B cell (primary cell): ENCODE measurements around the gene SLC29A3. TPM values are rescaled to one million over a fixed set of nuclear protein-coding genes. Genes with fewer than 3 reads are reported as not detected.

ENCODE experiments used
- ATAC-seq: fragments of 200-7000 bp; cut with Tn5 transposase; one replicate; pipeline ENCODE4 v1.10.0; 2021; ENCODE audit warnings: low read depth, mild to moderate bottlenecking, moderate number of reproducible peaks, moderate library complexity
- CTCF ChIA-PET: fragments of 350-600 bp; sonication (Branson Sonifier 250); formaldehyde crosslinking; loops from one replicate; lab custom pipeline; 2021; ENCODE audit warnings: antibody characterized with exemption, inconsistent platforms; lab: Charles Lee
- POLR2A ChIA-PET: fragments of 350-600 bp; sonication (Branson Sonifier 250); formaldehyde crosslinking; loops from one replicate; lab custom pipeline; 2021; ENCODE audit warnings: antibody characterized with exemption; lab: Charles Lee
- DNase-seq: peaks from one replicate; pipeline ENCODE4 v3.0.0; 2013
- H2AFZ ChIP-seq: 2 replicates; pipeline ENCODE4 v1.6.1; 2012; ENCODE audit warnings: mild to moderate bottlenecking, low read depth, low read length; ENCODE audit not compliant: insufficient read depth, poor library complexity, severe bottlenecking
- H3K27ac ChIP-seq, 2 donors: 1 replicate in 1 of 2; 2 replicates in 1 of 2; pipeline ENCODE4 v1.5.1; 2012 to 2013; ENCODE audit warnings: low read length in 2 of 2, mild to moderate bottlenecking in 2 of 2, moderate library complexity in 1 of 2
- H3K27me3 ChIP-seq, 4 experiments: fragments of 200-600 bp in 1 of 4; sonication (generic) in 1 of 4; replicated peaks in 1 of 4; 1 replicate in 2 of 4; 2 replicates in 2 of 4; pipeline versions ENCODE4 v1.6.1 to v1.7.0; 2013 to 2016; ENCODE audit warnings: low read length in 3 of 4, mild to moderate bottlenecking in 2 of 4, mixed read lengths in 1 of 4, moderate library complexity in 1 of 4; ENCODE audit not compliant: insufficient read depth in 4 of 4, control insufficient read depth in 3 of 4; ENCODE audit errors: control extremely low read depth in 1 of 4
- H3K36me3 ChIP-seq, 2 experiments: replicated peaks in 1 of 2; 1 replicate in 1 of 2; 2 replicates in 1 of 2; pipeline versions ENCODE4 v1.6.1 to v1.7.1; 2013; ENCODE audit warnings: low read length in 1 of 2; ENCODE audit not compliant: insufficient read depth in 2 of 2, control insufficient read depth in 1 of 2; ENCODE audit errors: control extremely low read depth in 1 of 2, extremely low read depth in 1 of 2
- H3K4me1 ChIP-seq, 2 donors: fragments of 200-600 bp in 1 of 2; sonication (generic) in 1 of 2; 1 replicate in 1 of 2; 2 replicates in 1 of 2; pipeline versions ENCODE4 v1.5.1 to v1.6.1; 2013 to 2017; ENCODE audit warnings: low read length in 2 of 2; ENCODE audit not compliant: control insufficient read depth in 2 of 2, insufficient read depth in 2 of 2
- H3K4me2 ChIP-seq: replicated peaks from 2 replicates; pipeline ENCODE3; 2012; ENCODE audit warnings: mild to moderate bottlenecking, low read depth, low read length; ENCODE audit not compliant: poor library complexity, severe bottlenecking
- H3K4me3 ChIP-seq, 5 experiments: fragments of 200-600 bp in 1 of 5; sonication (generic) in 1 of 5; 1 replicate in 3 of 5; 2 replicates in 2 of 5; pipeline versions ENCODE4 v1.5.1 to v1.7.0; 2011 to 2016; ENCODE audit warnings: low read length in 4 of 5, mild to moderate bottlenecking in 4 of 5, low read depth in 2 of 5, control low read depth in 1 of 5, moderate library complexity in 1 of 5; ENCODE audit not compliant: insufficient read depth in 1 of 5; ENCODE audit errors: control extremely low read depth in 1 of 5, extremely low read depth in 1 of 5
- H3K79me2 ChIP-seq: fragments of 200-600 bp; sonication (generic); one replicate; pipeline ENCODE4 v1.6.0; 2016; ENCODE audit warnings: low read length; ENCODE audit not compliant: control insufficient read depth, insufficient read depth
- H3K9ac ChIP-seq: fragments of 200-600 bp; sonication (generic); 2 replicates; pipeline ENCODE4 v1.6.1; 2017; ENCODE audit warnings: mild to moderate bottlenecking, low read length, moderate library complexity
- H3K9me3 ChIP-seq, 3 donors: one replicate each; pipeline versions ENCODE4 v1.6.1 to v1.7.1; 2013; ENCODE audit warnings: low read length in 2 of 3; ENCODE audit not compliant: control insufficient read depth in 2 of 3, insufficient read depth in 1 of 3; ENCODE audit errors: control extremely low read depth in 1 of 3
- H4K20me1 ChIP-seq: 2 replicates; pipeline ENCODE4 v1.6.0; 2012; ENCODE audit warnings: mild to moderate bottlenecking, low read length; ENCODE audit not compliant: insufficient read depth, control insufficient read depth, poor library complexity, severe bottlenecking
- H3K27ac Mint-ChIP-seq: one replicate; pipeline ENCODE4 v1.8.0; 2021; ENCODE audit warnings: mixed read lengths
- H3K27me3 Mint-ChIP-seq: one replicate; pipeline ENCODE4 v1.8.0; 2021; ENCODE audit warnings: mixed read lengths
- H3K4me1 Mint-ChIP-seq: one replicate; pipeline ENCODE4 v1.8.0; 2021; ENCODE audit warnings: mixed read lengths
- H3K4me3 Mint-ChIP-seq: one replicate; pipeline ENCODE4 v1.8.0; 2021; ENCODE audit warnings: mixed read lengths
- H3K9me3 Mint-ChIP-seq: one replicate; pipeline ENCODE4 v1.8.0; 2022; ENCODE audit warnings: mixed read lengths; ENCODE audit not compliant: insufficient read depth
- CTCF ChIP-seq: fragments of 200-600 bp; IDR thresholded peaks from one replicate; pipeline ENCODE4 v1.8.0; 2022; ENCODE audit warnings: antibody characterized with exemption, mild to moderate bottlenecking
- EZH2 ChIP-seq: IDR thresholded peaks from 2 replicates; pipeline ENCODE4 v1.6.1; 2012; ENCODE audit warnings: borderline replicate concordance, low read depth, mild to moderate bottlenecking, moderate library complexity, low read length; ENCODE audit not compliant: insufficient read depth, poor library complexity, severe bottlenecking
- WGBS: methylation state at CpG from one replicate; pipeline ENCODE4 v1.1.5; 2013; ENCODE audit warnings: missing lambda C conversion rate; ENCODE audit not compliant: insufficient coverage; 5-methylcytosine and 5-hydroxymethylcytosine counted together
- intact Hi-C: fragments of 100-400 bp; cut with micrococcal nuclease; formaldehyde crosslinking; loops from one replicate; pipeline ENCODE4 v1.10.0; 2022
- polyA plus RNA-seq: library from polyadenylated mRNA; depleted of rRNA; stranded (reverse); fragments of >200 nt; gene quantifications from 2 replicates; pipeline ENCODE4 v1.2.3, GENCODE V29; 2012
- total RNA-seq, 2 donors: library from RNA; stranded (reverse); fragments of 120-200 nt in 1 of 2; gene quantifications; 1 replicate in 1 of 2; 2 replicates in 1 of 2; pipeline versions ENCODE4 v1.2.3 to v1.2.4, GENCODE V29; 2013 to 2022

SLC29A3 gene
- total and polyA plus RNA-seq, 2 donors (not counting 1 experiment from before 2014, with no cell fraction given) = 4.5 to 8.2 TPM

- Histone ChIP-seq H4K20me1 (peaks cover 8% of the 10 kb centered on the region), H3K9me3 (no peaks in the 10 kb centered on the region), H3K36me3 (peaks cover 0 to 5% of the 10 kb centered on the region in 2 experiments), H3K27ac (no peak overlapping the region), H3K4me3 (no peak overlapping the region), H2AFZ (no peak overlapping the region), H3K4me1 (peaks cover 14 to 17% of the 10 kb centered on the region in 2 donors), H3K4me2 (no peak overlapping the region), H3K27me3 (no peaks in the 10 kb centered on the region), H3K79me2 (no peaks in the 10 kb centered on the region), H3K9ac (no peak overlapping the region)
- WGBS = 93% methylated on average over 6 of the region's 6 CpGs
- CTCF ChIA-PET = interaction anchor here (1.3 kb wide), 1 partner anchor 15 kb away, joined by 3 read pairs; no protein-coding TSS in a partner anchor
- Mint-ChIP-seq H3K27me3 (no peaks in the 10 kb centered on the region), H3K27ac (no peak overlapping the region), H3K4me1 (peaks cover 21% of the 10 kb centered on the region), H3K4me3 (no peak overlapping the region), H3K9me3 (no peaks in the 10 kb centered on the region)
- intact Hi-C loops = no loop called here
- ATAC-seq = no peak
- DNase-seq = no peak
- POLR2A ChIA-PET = no interaction called here
- TF ChIP-seq CTCF = no peak
- TF ChIP-seq EZH2 = no peak
Measured at GRCh38 chr10:71336632-71337031, 17.6 kb downstream of the SLC29A3 start.

GRCh38 chr10:71337219-71337701 is 18.2 kb downstream of the SLC29A3 start:
- no peak overlapping the region for H3K27ac ChIP-seq
- no peak overlapping the region for H3K4me2 ChIP-seq
- TF ChIP-seq CTCF (no peak), EZH2 (no peak)
- no peak for DNase-seq
- intact Hi-C loops = no loop called here
- 93% methylated on average over 13 of the region's 13 CpGs for WGBS
- H2AFZ ChIP-seq = no peak overlapping the region
- POLR2A ChIA-PET = no interaction called here
- H3K27me3 ChIP-seq = no peaks in the 10 kb centered on the region
- H3K4me1 ChIP-seq = peaks cover 14 to 17% of the 10 kb centered on the region in 2 donors
- H3K36me3 ChIP-seq = peaks cover 0 to 7% of the 10 kb centered on the region in 2 experiments
- CTCF ChIA-PET = interaction anchor here (1.3 kb wide), 1 partner anchor 15 kb away, joined by 3 read pairs; no protein-coding TSS in a partner anchor
- no peaks in the 10 kb centered on the region for H3K79me2 ChIP-seq
- Mint-ChIP-seq H3K4me3 (no peak overlapping the region), H3K27me3 (no peaks in the 10 kb centered on the region), H3K27ac (no peak overlapping the region), H3K9me3 (no peaks in the 10 kb centered on the region), H3K4me1 (peaks cover 21% of the 10 kb centered on the region)
- H3K9ac ChIP-seq = no peak overlapping the region
- no peak overlapping the region for H3K4me3 ChIP-seq
- H4K20me1 ChIP-seq = peaks cover 8% of the 10 kb centered on the region
- H3K9me3 ChIP-seq = no peaks in the 10 kb centered on the region
- no peak for ATAC-seq
